Esophagus muscularis mucosa (tissue), 4 donors: ENCODE measurements around the gene PDIA6.

Experiments used
- EP300 ChIP-seq: sonication (generic); formaldehyde crosslinking; IDR thresholded peaks from one replicate; pipeline ENCODE4 v1.6.1; 2017; ENCODE audit warnings: antibody characterized with exemption
- POLR2AphosphoS5 ChIP-seq, 2 donors: sonication (generic); formaldehyde crosslinking; IDR thresholded peaks; one replicate each; pipeline ENCODE4 v1.6.1; 2017; ENCODE audit warnings: antibody characterized with exemption in 2 of 2
- TF ChIP-seq, protein P1 (sequence below), 3 experiments: fragments of 200-600 bp in 2 of 3; fragments of 450-650 bp in 1 of 3; sonication (generic) in 2 of 3; IDR thresholded peaks; one replicate each; pipeline ENCODE4 v1.5.1; 2017 to 2019; ENCODE audit warnings: antibody characterized with exemption in 3 of 3, mild to moderate bottlenecking in 2 of 3, moderate library complexity in 1 of 3

DNA sequence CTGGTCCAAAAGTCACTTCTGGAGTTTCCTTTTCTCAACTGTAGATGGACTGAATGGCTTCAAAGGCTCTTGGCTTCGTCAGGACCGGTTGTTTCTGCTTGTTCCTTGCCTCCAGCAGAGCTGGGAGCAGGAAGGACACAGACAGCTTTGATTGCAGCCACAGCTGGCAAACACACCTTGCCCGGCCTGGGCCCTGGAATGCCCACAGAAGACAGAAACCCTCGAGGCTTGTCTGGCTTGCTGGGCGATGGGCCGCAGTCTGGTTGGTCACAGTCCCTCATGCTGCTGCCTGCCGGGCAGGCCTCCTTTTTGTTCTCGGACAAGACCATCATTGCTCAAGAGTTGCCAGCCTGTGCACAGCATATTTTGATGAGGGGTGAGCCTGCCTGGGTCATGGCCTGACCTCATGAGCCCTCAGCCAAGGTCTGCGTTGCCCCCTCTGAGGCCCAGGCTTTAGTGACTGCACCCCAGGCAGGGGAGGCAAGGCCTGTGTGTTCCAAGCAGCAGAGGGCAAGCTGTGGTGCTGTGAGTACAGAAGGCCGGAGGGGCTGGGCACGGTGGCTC is 53.4 kb downstream of the PDIA6 start:
- TF ChIP-seq EP300 (no peak), POLR2AphosphoS5 (IDR thresholded peaks at IDR 0.05) (no peak)
- TF ChIP-seq, protein P1, sequence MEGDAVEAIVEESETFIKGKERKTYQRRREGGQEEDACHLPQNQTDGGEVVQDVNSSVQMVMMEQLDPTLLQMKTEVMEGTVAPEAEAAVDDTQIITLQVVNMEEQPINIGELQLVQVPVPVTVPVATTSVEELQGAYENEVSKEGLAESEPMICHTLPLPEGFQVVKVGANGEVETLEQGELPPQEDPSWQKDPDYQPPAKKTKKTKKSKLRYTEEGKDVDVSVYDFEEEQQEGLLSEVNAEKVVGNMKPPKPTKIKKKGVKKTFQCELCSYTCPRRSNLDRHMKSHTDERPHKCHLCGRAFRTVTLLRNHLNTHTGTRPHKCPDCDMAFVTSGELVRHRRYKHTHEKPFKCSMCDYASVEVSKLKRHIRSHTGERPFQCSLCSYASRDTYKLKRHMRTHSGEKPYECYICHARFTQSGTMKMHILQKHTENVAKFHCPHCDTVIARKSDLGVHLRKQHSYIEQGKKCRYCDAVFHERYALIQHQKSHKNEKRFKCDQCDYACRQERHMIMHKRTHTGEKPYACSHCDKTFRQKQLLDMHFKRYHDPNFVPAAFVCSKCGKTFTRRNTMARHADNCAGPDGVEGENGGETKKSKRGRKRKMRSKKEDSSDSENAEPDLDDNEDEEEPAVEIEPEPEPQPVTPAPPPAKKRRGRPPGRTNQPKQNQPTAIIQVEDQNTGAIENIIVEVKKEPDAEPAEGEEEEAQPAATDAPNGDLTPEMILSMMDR (IDR thresholded peaks at IDR 0.05) = no peak
